ENCODE results near the gene SMURF2.

DNA sequence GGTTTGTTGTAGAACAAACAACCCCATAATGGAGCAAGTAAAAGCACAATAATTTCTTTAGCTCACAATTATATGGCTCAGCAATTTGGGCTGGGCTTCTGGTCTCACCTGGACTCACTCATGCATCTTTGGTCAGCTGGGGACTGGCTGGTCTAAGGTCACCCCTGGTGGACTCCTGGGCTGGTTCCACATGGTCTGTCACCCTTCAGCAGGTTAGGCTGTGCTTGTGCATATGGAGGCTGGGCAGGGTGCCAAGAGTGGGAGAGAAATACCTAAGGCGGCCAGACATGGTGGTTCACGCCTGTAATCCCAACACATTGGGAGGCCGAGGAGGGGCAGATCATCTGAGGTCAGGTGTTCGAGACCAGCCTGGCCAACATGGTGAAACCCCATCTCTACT is 27.0 kb upstream of the SMURF2 start:
- TF ChIP-seq, protein P1, sequence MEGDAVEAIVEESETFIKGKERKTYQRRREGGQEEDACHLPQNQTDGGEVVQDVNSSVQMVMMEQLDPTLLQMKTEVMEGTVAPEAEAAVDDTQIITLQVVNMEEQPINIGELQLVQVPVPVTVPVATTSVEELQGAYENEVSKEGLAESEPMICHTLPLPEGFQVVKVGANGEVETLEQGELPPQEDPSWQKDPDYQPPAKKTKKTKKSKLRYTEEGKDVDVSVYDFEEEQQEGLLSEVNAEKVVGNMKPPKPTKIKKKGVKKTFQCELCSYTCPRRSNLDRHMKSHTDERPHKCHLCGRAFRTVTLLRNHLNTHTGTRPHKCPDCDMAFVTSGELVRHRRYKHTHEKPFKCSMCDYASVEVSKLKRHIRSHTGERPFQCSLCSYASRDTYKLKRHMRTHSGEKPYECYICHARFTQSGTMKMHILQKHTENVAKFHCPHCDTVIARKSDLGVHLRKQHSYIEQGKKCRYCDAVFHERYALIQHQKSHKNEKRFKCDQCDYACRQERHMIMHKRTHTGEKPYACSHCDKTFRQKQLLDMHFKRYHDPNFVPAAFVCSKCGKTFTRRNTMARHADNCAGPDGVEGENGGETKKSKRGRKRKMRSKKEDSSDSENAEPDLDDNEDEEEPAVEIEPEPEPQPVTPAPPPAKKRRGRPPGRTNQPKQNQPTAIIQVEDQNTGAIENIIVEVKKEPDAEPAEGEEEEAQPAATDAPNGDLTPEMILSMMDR (IDR thresholded peaks at IDR 0.05 in 2 of 3, conservative IDR thresholded peaks at IDR 0.05 in 1 of 3; ENCODE audit: borderline replicate concordance in 1 of 3, insufficient read depth in 1 of 3, low read depth in 2 of 3, low read length in 2 of 3), result no peak
- no peak for TF ChIP-seq EZH2 (IDR thresholded peaks at IDR 0.05)
- no peak for TF ChIP-seq RAD21 (IDR thresholded peaks at IDR 0.05; ENCODE audit: low read depth)
- TF ChIP-seq SRF (IDR thresholded peaks at IDR 0.05; ENCODE audit: low read depth), result no peak

Data from HCT116 (cell line).